ENCODE data around the gene GSE1. TPM values are rescaled to one million over a fixed set of nuclear protein-coding genes. Genes with fewer than 3 reads are reported as not detected.
A peak's percentile ranks its signal among the peaks of the same experiment; 100 is the strongest.

Gene GSE1
- total and polyA plus RNA-seq, 4 donors: 3.9 to 111 (median 35.7) TPM

DNA sequence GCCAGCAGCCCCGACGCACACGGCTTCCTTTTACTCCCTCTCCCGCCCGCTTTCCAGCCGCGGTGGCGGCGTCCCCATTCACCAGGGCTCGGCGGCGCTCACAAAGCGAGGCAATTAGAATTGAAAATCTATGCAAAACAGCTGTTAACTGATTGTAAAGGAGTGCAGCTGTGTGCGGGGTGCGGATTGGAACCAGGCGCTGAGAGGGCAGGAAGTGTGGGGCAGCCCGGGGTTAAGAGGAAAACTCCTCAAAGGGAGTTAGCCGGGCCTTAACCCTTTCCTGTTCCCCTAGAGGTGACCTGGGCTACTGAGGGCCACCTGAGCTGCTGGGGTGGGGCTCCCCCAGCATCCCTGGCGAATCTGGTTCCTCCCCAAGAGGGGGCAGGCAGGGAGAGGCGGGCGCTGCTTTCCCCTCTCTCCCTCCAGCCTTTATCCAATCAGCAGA lies 5.8 kb upstream of the GSE1 start:
- WGBS, 2 donors: 44 to 67% methylated on average over 21 of the region's 21 CpGs
- Histone ChIP-seq H3K27ac (ENCODE audit: low read depth in 1 of 2, low read length in 2 of 2) (no peak overlapping the region), H3K9me3 (ENCODE audit: control insufficient read depth, low read length) (no peaks in the 10 kb centered on the region), H3K36me3 (ENCODE audit: control insufficient read depth in 1 of 2, insufficient read depth in 2 of 2, low read length in 1 of 2) (no peaks in the 10 kb centered on the region), H3K4me1 (ENCODE audit: control insufficient read depth in 1 of 2, insufficient read depth in 2 of 2, low read length in 2 of 2) (no peaks in the 10 kb centered on the region), H3K27me3 (ENCODE audit: control insufficient read depth in 1 of 2, insufficient read depth in 2 of 2, low read length in 1 of 2) (no peaks in the 10 kb centered on the region), H3K4me3 (ENCODE audit: low read length in 2 of 2) (no peak overlapping the region)
- DNase-seq: no peak
- ATAC-seq (ENCODE audit: low FRiP score): no peak
- intact Hi-C loops (cut with DNase I): loop anchor here (5.0 to 10.0 kb wide), 3 partner anchors 50 to 493 kb away; partner anchors contain the start of gene CIBAR2 (in 1 of the 2)

GRCh38 chr16:85607796-85608514 lies 5.2 kb upstream of the GSE1 start:
- 86 to 91% methylated on average over 14 of the region's 14 CpGs for WGBS, 2 donors
- Histone ChIP-seq H3K27me3 (ENCODE audit: control insufficient read depth in 1 of 2, insufficient read depth in 2 of 2, low read length in 1 of 2) (no peaks in the 10 kb centered on the region), H3K36me3 (ENCODE audit: control insufficient read depth in 1 of 2, insufficient read depth in 2 of 2, low read length in 1 of 2) (no peaks in the 10 kb centered on the region), H3K27ac (ENCODE audit: low read depth in 1 of 2, low read length in 2 of 2) (no peak overlapping the region), H3K9me3 (ENCODE audit: control insufficient read depth, low read length) (no peaks in the 10 kb centered on the region), H3K4me3 (ENCODE audit: low read length in 2 of 2) (no peak overlapping the region), H3K4me1 (ENCODE audit: control insufficient read depth in 1 of 2, insufficient read depth in 2 of 2, low read length in 2 of 2) (no peaks in the 10 kb centered on the region)
- intact Hi-C loops (cut with DNase I): loop anchor here (5.0 to 10.0 kb wide), 3 partner anchors 51 to 493 kb away; partner anchors contain the start of gene CIBAR2 (in 1 of the 2)
- DNase-seq (no peak), ATAC-seq (ENCODE audit: low FRiP score) (no peak)

DNA sequence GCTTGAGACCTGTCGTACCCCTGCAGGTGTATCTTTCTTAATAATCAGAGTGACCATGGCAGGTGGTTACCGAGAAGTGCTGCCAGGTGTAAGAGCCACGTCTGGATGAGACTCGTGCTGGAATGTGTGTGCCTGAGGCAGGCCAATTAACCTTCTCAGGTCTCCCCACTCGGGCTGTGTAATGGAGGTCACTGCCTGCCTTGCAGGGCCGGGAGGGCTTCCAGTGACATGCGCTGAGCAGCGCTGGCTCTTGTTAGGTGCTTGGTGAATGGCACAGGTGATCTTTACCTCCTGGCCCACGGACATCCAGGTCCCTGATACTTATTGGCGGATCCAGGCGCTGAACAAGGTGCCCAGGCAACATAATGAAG lies 4.6 kb upstream of the GSE1 start:
- no peak overlapping the region for H3K4me3 ChIP-seq (ENCODE audit: low read length in 2 of 2)
- no peak for ATAC-seq (ENCODE audit: low FRiP score)
- no peaks in the 10 kb centered on the region for H3K9me3 ChIP-seq (ENCODE audit: control insufficient read depth, low read length)
- H3K36me3 ChIP-seq (ENCODE audit: control insufficient read depth in 1 of 2, insufficient read depth in 2 of 2, low read length in 1 of 2): no peaks in the 10 kb centered on the region
- no peak for DNase-seq
- intact Hi-C loops (cut with DNase I): loop anchor here (5.0 to 10.0 kb wide), 3 partner anchors 51 to 494 kb away; partner anchors contain the start of gene CIBAR2 (in 1 of the 2)
- H3K27me3 ChIP-seq (ENCODE audit: control insufficient read depth in 1 of 2, insufficient read depth in 2 of 2, low read length in 1 of 2): no peaks in the 10 kb centered on the region
- 92% methylated on average over 11 of the region's 11 CpGs for WGBS, 2 donors
- no peak overlapping the region for H3K27ac ChIP-seq (ENCODE audit: low read depth in 1 of 2, low read length in 2 of 2)
- no peaks in the 10 kb centered on the region for H3K4me1 ChIP-seq (ENCODE audit: control insufficient read depth in 1 of 2, insufficient read depth in 2 of 2, low read length in 2 of 2)

DNA sequence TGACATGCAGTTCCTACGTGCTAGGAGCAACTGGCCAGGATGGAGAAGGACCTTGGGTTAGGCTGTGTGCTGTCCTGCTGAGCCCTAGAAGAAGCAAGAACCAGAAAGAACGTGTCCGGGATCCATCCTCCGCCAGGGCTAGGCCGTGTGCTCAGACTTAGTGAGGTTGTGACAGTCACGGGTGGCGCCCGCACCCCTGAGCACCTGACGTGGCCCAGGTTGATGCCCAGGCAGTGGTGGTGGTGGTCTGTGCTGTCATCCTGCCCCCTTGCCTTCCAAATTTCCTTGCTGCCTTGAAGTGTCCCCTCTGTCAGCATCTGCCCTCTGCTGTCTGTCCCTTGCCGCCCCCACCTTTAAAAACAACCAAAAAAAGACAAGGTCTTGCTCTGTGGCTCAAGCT lies 4.2 kb upstream of the GSE1 start:
- Histone ChIP-seq H3K4me1 (ENCODE audit: control insufficient read depth in 1 of 2, insufficient read depth in 2 of 2, low read length in 2 of 2) (no peaks in the 10 kb centered on the region), H3K9me3 (ENCODE audit: control insufficient read depth, low read length) (no peaks in the 10 kb centered on the region), H3K27ac (ENCODE audit: low read depth in 1 of 2, low read length in 2 of 2) (no peak overlapping the region), H3K27me3 (ENCODE audit: control insufficient read depth in 1 of 2, insufficient read depth in 2 of 2, low read length in 1 of 2) (no peaks in the 10 kb centered on the region), H3K36me3 (ENCODE audit: control insufficient read depth in 1 of 2, insufficient read depth in 2 of 2, low read length in 1 of 2) (no peaks in the 10 kb centered on the region), H3K4me3 (ENCODE audit: low read length in 2 of 2) (no peak overlapping the region)
- intact Hi-C loops (cut with DNase I): loop anchor here (5.0 to 10.0 kb wide), 3 partner anchors 52 to 494 kb away; partner anchors contain the start of gene CIBAR2 (in 1 of the 2)
- DNase-seq (no peak), ATAC-seq (ENCODE audit: low FRiP score) (no peak)
- WGBS, 2 donors: 93% methylated on average over 10 of the region's 10 CpGs

DNA sequence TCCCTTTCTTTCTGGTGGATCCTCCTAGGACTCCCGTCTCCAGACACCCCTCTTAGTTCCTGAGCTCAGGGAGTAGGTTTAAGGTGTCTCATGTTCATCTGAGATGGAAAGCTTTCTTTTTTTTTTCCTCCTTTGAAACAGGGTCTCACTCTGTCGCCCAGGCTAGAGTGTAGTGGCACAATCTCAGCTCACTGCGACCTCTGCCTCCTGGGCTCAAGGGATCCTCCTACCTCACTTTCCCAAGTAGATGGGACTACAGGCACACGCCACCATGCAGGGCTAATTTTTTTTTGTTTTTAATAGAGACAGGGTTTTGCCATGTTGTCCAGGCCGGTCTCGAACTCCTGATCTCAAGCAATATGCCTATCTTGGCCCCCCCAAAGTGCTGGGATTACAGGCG lies 3.6 kb upstream of the GSE1 start:
- DNase-seq (no peak), ATAC-seq (ENCODE audit: low FRiP score) (no peak)
- no peaks in the 10 kb centered on the region for H3K36me3 ChIP-seq (ENCODE audit: control insufficient read depth in 1 of 2, insufficient read depth in 2 of 2, low read length in 1 of 2)
- no peaks in the 10 kb centered on the region for H3K9me3 ChIP-seq (ENCODE audit: control insufficient read depth, low read length)
- no peak overlapping the region for H3K27ac ChIP-seq (ENCODE audit: low read depth in 1 of 2, low read length in 2 of 2)
- no peak overlapping the region for H3K4me3 ChIP-seq (ENCODE audit: low read length in 2 of 2)
- H3K27me3 ChIP-seq (ENCODE audit: control insufficient read depth in 1 of 2, insufficient read depth in 2 of 2, low read length in 1 of 2): no peaks in the 10 kb centered on the region
- H3K4me1 ChIP-seq (ENCODE audit: control insufficient read depth in 1 of 2, insufficient read depth in 2 of 2, low read length in 2 of 2): no peaks in the 10 kb centered on the region
- 93% methylated on average over 7 of the region's 7 CpGs for WGBS, 2 donors
- intact Hi-C loops (cut with DNase I): loop anchor here (5.0 to 10.0 kb wide), 3 partner anchors 52 to 495 kb away; partner anchors contain the start of gene CIBAR2 (in 1 of the 2)

DNA sequence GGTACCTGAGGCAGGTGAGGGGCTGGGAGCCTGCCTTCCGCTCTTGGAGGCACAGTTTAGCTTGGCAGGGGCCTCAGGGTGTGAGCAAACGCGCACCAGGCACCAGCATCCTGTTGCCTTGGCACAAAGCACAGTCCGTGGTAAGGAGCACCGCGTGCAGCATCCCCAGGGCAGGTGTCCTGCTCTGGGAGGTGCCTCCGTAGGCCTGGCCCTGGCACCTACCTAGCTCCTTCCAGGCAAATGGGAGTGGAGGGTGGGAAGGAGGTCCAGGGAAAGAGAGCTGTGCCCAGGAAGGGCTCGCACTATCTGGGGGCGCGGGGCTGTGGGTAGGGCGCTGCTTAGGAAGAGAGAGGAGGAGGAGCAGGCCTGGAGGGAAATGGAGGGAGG lies 3.1 kb upstream of the GSE1 start:
- intact Hi-C loops (cut with DNase I): loop anchor here (2.0 to 5.0 kb wide), 5 partner anchors 55 to 303 kb away; no protein-coding TSS in a partner anchor
- Histone ChIP-seq H3K4me3 (ENCODE audit: low read length in 2 of 2) (no peak overlapping the region), H3K36me3 (ENCODE audit: control insufficient read depth in 1 of 2, insufficient read depth in 2 of 2, low read length in 1 of 2) (no peaks in the 10 kb centered on the region), H3K27me3 (ENCODE audit: control insufficient read depth in 1 of 2, insufficient read depth in 2 of 2, low read length in 1 of 2) (no peaks in the 10 kb centered on the region), H3K9me3 (ENCODE audit: control insufficient read depth, low read length) (no peaks in the 10 kb centered on the region), H3K27ac (ENCODE audit: low read depth in 1 of 2, low read length in 2 of 2) (no peak overlapping the region), H3K4me1 (ENCODE audit: control insufficient read depth in 1 of 2, insufficient read depth in 2 of 2, low read length in 2 of 2) (no peaks in the 10 kb centered on the region)
- DNase-seq: no peak
- WGBS, 2 donors: 38 to 48% methylated on average over 11 of the region's 11 CpGs
- no peak for ATAC-seq (ENCODE audit: low FRiP score)

GRCh38 chr16:85610446-85611193 lies 2.5 kb upstream of the GSE1 start:
- peak; percentile 78 for ATAC-seq (ENCODE audit: low FRiP score)

DNA sequence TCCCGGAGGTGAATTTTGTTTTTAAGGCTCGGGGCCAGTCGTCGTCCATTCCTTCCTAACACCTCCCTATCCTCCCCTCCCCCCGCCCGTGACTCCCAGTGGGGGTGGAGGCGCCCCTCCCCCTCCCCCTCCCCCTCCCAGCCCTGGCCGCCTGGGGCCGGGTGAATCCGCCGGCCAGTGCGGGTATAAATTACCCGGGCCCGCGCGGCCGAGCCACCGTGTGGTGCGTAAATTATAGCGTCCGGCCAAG lies 2.0 kb upstream of the GSE1 start:
- Histone ChIP-seq H3K4me1 (ENCODE audit: control insufficient read depth in 1 of 2, insufficient read depth in 2 of 2, low read length in 2 of 2) (no peaks in the 10 kb centered on the region), H3K36me3 (ENCODE audit: control insufficient read depth in 1 of 2, insufficient read depth in 2 of 2, low read length in 1 of 2) (no peaks in the 10 kb centered on the region), H3K27ac (ENCODE audit: low read depth in 1 of 2, low read length in 2 of 2) (peak overlapping the region in 1 of 2 donors; percentile 85), H3K4me3 (ENCODE audit: low read length in 2 of 2) (peak overlapping the region; percentile 33 to 55), H3K27me3 (ENCODE audit: control insufficient read depth in 1 of 2, insufficient read depth in 2 of 2, low read length in 1 of 2) (no peaks in the 10 kb centered on the region), H3K9me3 (ENCODE audit: control insufficient read depth, low read length) (no peaks in the 10 kb centered on the region)
- DNase-seq (no peak), ATAC-seq (ENCODE audit: low FRiP score) (no peak)
- intact Hi-C loops (cut with DNase I): loop anchor here (1.0 to 5.0 kb wide), 6 partner anchors 56 to 304 kb away; no protein-coding TSS in a partner anchor
- WGBS, 2 donors: 0 to 1% methylated on average over 17 to 21 of the region's 21 CpGs

More at GRCh38 chr16:85610446-85611193, 2.5 kb upstream of the GSE1 start:
- Histone ChIP-seq H3K4me1 (ENCODE audit: control insufficient read depth in 1 of 2, insufficient read depth in 2 of 2, low read length in 2 of 2) (no peaks in the 10 kb centered on the region), H3K36me3 (ENCODE audit: control insufficient read depth in 1 of 2, insufficient read depth in 2 of 2, low read length in 1 of 2) (no peaks in the 10 kb centered on the region), H3K27me3 (ENCODE audit: control insufficient read depth in 1 of 2, insufficient read depth in 2 of 2, low read length in 1 of 2) (no peaks in the 10 kb centered on the region), H3K27ac (ENCODE audit: low read depth in 1 of 2, low read length in 2 of 2) (peak overlapping the region in 1 of 2 donors; percentile 39), H3K9me3 (ENCODE audit: control insufficient read depth, low read length) (no peaks in the 10 kb centered on the region), H3K4me3 (ENCODE audit: low read length in 2 of 2) (no peak overlapping the region)
- 4 to 5% methylated on average over 34 to 39 of the region's 39 CpGs for WGBS, 2 donors
- peak; percentile 90 to 96 for DNase-seq
- intact Hi-C loops (cut with DNase I): loop anchor here (1.0 to 5.0 kb wide), 6 partner anchors 56 to 303 kb away; no protein-coding TSS in a partner anchor

Measured in aorta (tissue), 5 donors.